GM18526 (cell line): ENCODE measurements around the gene PAK1.

Experiments used
- POLR2A ChIP-seq: IDR thresholded peaks from 3 replicates; pipeline ENCODE4 v1.6.1; 2011; ENCODE audit not compliant: insufficient read length; ENCODE audit errors: extremely low read depth

The PAK1 gene

DNA sequence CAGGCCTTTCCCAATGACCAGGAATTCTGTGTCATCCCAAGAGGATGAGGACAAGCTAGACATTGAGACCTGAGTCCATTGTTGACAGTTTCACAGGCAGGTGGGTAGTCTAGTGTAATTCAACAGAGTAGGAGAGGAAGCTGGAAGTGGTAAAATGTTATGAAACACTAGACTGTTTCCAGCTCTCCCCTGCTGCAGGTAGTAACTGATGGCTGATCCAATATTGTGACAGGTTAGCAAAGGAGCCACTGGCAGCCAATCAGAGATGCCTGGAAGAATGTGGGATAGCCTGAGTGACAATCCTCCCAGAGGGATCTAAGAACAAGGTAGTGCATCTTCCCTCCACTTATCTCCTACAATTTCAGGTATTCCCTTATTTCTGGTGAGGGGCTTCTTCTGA, 161.8 kb downstream of the PAK1 start:
- no peak for TF ChIP-seq POLR2A

GRCh38 chr11:77311701-77312100, 162.2 kb downstream of the PAK1 start:
- TF ChIP-seq POLR2A = no peak

DNA sequence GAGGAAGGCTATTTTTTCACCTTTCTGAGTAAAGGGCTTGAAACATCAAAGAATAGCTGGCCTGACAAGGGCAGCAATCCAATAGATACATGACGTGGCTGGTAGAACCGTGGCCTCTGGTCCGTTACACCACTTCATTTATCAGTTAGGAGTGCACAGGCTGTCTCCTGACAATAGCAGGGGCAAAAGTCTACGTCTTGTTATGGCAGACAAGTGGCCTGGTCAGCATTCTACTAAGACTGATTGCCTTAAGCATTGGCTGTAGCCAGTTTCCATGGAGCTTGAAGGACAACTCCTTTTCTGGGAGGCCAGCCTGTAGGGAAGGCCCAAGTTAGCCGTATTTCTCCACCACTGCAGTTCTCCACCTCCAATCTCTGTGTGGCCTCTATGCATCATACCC, 163.2 kb downstream of the PAK1 start:
- TF ChIP-seq POLR2A = no peak

GRCh38 chr11:77309401-77310085, 164.4 kb downstream of the PAK1 start:
- TF ChIP-seq POLR2A = no peak

DNA sequence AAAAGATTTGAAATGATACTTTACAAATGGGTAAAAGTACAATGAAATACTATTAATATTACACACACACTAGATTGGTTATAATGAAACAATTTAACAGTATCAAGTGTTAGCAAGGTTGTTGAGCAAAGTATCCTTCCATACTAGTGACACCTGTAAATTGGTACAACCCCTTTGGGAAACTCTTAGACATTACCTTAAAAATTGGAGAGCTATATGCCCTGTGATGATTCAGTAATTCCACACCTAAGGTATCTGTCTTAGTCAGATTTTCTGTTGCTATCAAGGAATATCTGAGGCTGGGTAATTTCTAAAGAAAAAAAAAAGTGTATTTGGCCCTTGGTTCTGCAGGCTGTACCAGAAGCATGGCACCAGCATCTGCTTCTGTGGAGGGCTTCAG, 165.1 kb downstream of the PAK1 start:
- TF ChIP-seq POLR2A = no peak

GRCh38 chr11:77303328-77303727, 170.6 kb downstream of the PAK1 start:
- no peak for TF ChIP-seq POLR2A

DNA sequence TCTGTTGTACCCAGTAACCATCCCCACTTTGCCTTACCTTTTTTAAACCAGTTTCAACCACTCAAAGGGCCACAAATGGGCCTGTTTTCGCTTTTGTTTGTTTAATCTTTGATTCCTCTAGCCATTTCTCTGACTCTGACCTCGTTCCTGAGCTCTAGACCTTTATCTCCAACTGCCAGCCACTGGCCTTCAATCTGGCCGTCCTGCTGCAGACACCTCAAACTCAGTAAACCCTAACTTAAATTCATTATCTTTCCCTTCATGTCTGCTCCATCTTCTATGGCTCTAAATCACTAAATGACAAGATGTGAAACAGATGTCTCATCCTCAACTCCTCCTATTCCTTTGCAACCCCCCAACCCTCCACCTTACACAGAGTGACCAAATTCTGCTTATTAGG, 171.1 kb downstream of the PAK1 start:
- no peak for TF ChIP-seq POLR2A

GRCh38 chr11:77301510-77301909, 172.4 kb downstream of the PAK1 start, which contains the start of gene GDPD4:
Gene GDPD4 (minus strand): TSS chr11:77301686. CDS start chr11:77285137, 16,549 bp downstream.
- no peak for TF ChIP-seq POLR2A

GRCh38 chr11:77300695-77301094, 173.2 kb downstream of the PAK1 start:
- no peak for TF ChIP-seq POLR2A

DNA sequence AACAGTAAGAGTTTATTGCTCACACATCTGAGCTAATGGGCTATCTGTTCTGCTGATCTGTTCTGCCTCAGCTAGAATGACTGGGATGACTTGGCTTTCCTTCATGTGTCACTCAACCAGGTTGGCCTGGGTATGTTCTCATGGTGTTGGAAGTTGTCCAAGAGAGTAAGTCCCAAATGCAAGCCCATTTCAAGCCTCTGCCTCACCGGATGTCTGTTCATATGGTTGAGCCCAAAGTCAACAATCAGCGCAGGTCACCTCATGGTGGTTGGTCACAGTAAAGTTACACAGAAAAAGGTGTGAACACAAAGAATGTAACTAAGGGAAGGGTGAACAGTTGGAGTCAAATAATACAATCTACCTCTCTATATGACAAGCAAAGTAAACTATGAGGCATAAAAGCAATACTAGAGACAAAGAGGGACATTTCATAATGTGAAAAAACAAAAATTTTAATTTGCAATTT, 174.3 kb downstream of the PAK1 start:
- no peak for TF ChIP-seq POLR2A

DNA sequence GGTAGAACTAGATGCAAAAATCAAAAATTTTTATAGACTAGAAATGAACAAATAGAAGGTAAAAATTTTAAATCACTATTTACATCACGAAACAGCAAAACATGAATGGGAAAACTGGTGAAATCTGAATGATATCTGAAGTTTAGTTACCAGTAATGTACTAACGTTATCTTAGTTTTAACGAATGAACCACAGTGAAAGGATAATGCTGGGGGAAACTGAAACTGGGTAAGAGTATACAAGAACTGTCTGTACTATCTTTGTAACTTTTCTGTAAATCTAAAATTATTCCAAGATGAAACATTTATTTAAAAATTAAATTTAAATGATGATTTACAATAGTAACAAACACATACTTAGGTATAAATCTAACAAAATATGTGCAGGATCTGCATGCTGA, 179.9 kb downstream of the PAK1 start:
- TF ChIP-seq POLR2A = no peak

DNA sequence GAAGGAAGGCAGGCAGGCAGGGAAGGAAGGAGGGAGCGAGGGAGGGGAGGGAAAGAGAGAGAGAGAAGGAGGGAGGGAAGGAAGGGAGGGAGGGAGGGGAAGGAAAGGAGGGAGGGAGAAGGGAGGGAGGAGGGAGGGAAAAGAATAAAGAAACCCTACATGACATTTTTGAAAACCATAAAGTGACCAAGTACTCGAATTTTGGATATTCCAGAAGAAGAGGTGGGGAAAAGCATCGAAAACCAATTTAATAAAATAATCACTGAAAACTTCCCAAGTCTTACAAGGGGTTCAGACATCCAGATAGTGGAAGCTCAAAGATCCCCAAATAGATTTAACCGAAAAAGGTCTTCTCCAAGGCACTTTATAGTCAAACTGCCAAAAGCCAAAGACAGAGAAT, 184.2 kb downstream of the PAK1 start:
- TF ChIP-seq POLR2A = no peak

DNA sequence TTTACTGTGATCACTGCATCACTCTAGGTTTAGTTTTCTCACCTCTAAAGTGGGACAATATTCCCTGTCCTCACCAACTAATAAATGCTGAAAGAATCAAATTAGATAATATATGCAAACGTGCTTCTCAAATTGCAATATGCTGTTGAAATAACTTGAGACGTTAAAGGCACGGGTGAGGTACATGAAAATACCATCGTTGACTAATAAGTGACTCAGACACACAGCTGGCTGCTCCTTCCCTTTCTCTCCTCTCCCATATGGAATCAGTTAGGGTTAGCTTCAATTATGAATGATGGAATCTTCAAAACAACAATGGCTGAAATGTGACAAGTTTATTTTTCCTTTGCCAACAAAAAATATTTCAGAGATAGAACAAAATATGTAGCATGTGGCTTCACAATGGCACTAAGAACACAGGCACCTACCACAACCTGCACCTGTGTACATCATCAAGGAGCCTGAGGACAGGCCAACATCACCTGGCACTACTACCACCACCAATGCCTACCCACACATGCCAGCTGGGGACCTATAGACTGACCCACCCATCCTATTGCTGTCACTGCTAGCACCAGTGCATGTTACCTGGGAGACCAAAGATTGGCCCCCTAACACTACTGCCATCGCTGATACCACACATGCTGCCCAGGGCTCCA, 186.2 kb downstream of the PAK1 start:
- no peak for TF ChIP-seq POLR2A

- TF ChIP-seq POLR2A = no peak
Measured at GRCh38 chr11:77287136-77287535, 186.8 kb downstream of the PAK1 start.

DNA sequence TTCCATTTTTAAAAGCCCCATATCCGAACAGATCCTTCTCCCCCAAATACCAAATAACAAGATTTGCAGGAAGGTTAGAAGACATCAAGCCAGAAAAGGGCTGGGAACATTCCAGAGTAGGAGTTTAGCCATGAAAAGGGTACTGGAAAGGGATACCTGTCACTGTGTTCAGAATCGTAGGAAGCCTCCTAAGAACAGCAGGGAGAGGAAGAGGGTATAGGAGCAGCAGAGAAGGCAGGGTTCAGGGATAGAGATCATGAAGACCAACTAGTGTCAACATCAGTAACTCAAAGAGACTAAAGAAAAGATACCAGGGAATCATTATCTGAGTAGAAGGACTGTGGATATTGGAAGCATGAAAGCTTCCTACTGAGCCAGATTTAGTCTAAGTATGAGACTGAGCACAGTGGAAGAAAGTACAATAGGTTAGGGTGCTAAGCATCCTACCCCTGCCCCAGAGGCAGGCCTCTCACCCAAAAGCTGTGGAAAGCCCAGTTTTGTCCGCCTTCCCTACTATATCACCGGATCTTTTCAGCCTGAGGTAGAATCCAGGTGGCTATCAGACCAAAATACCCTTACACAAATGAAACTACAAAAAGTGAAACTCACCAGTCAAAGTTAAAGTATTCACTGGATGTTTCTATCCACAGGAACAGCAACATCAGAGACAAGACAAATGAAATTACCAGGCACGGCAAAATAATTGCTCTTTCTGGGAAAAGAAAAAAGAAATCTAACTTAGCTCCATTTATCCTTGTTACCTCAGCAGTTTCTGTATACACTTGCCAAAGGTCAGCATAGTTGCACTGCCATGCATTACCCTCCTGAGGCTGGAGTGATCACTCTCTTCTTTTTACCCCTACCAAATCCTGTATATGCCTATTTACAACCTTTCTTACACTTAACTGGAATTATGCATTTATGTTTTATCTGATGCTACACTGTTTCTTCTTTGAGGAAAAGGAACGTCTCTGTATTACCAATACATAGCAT, 189.1 kb downstream of the PAK1 start:
- no peak for TF ChIP-seq POLR2A
